ENCODE data around the gene LRRC3.

The LRRC3 gene

DNA sequence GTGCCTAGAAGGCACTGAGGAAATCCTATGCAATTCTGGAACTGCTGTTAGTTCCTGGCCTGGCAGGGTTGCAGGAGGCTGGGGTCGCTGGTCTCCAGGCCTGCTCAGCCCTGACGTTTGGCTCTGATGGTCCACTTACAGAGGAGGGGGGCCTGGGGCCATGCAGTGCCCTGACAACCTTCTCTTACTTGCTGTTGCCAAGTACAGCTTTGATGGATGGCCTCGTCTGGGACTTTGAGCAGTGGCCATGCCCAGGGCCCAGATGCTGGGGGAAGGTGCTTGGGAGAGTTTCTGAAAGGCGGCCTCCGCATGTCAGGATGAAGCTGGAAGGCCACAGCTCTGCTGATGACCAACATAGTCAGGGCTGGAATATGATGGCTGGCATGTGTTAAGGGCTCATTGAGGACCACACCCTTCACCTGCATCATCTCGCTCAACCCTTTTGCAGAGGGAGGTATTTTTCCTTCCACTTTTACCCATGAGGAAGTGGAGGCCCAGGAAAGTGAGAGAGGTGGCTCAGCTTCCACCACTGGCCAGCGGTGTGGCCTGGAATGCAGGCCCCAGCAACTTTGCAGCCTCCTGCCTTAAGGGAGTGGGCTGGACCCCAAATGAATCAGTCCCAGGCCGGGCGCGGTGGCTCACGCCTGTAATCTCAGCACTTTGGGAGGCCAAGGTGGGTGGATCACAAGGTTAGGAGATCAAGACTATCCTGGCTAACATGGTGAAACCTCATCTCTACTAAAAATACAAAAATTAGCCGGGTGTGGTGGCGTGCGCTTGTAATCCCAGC lies 34.7 kb upstream of the LRRC3 start:
- H3K4me2 ChIP-seq (ENCODE audit: low read length), result no peak overlapping the region
- H3K4me1 ChIP-seq (ENCODE audit: insufficient read depth, low read length, severe bottlenecking), result no peaks in the 10 kb centered on the region
- no peak overlapping the region for H3K4me3 ChIP-seq (ENCODE audit: low read depth, low read length, poor library complexity, severe bottlenecking)
- no peaks in the 10 kb centered on the region for H3F3A ChIP-seq (ENCODE audit: insufficient read depth, low read length)
- no peaks in the 10 kb centered on the region for H3K9me3 ChIP-seq (ENCODE audit: low read length)
- no peak overlapping the region for H2AFZ ChIP-seq (ENCODE audit: low read length)
- TF ChIP-seq, protein P1, sequence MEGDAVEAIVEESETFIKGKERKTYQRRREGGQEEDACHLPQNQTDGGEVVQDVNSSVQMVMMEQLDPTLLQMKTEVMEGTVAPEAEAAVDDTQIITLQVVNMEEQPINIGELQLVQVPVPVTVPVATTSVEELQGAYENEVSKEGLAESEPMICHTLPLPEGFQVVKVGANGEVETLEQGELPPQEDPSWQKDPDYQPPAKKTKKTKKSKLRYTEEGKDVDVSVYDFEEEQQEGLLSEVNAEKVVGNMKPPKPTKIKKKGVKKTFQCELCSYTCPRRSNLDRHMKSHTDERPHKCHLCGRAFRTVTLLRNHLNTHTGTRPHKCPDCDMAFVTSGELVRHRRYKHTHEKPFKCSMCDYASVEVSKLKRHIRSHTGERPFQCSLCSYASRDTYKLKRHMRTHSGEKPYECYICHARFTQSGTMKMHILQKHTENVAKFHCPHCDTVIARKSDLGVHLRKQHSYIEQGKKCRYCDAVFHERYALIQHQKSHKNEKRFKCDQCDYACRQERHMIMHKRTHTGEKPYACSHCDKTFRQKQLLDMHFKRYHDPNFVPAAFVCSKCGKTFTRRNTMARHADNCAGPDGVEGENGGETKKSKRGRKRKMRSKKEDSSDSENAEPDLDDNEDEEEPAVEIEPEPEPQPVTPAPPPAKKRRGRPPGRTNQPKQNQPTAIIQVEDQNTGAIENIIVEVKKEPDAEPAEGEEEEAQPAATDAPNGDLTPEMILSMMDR (IDR thresholded peaks at IDR 0.05; ENCODE audit: low read length), result no peak
- TF ChIP-seq EZH2 (IDR thresholded peaks at IDR 0.05; ENCODE audit: borderline replicate concordance, low read length), result no peak
- H3K27me3 ChIP-seq (ENCODE audit: insufficient read depth, low read length), result no peaks in the 10 kb centered on the region
- H3K9ac ChIP-seq (ENCODE audit: low read length), result no peak overlapping the region
- H4K20me1 ChIP-seq (ENCODE audit: insufficient read depth, low read length), result no peaks in the 10 kb centered on the region
- no peak overlapping the region for H3K27ac ChIP-seq (ENCODE audit: low read depth, low read length, poor library complexity, severe bottlenecking)
- H3K9me2 ChIP-seq (ENCODE audit: low read depth, low read length), result no peaks in the 10 kb centered on the region
- H3K79me2 ChIP-seq (ENCODE audit: insufficient read depth, low read length), result no peaks in the 10 kb centered on the region
- H3K36me3 ChIP-seq (ENCODE audit: insufficient read depth, low read length), result no peaks in the 10 kb centered on the region

DNA sequence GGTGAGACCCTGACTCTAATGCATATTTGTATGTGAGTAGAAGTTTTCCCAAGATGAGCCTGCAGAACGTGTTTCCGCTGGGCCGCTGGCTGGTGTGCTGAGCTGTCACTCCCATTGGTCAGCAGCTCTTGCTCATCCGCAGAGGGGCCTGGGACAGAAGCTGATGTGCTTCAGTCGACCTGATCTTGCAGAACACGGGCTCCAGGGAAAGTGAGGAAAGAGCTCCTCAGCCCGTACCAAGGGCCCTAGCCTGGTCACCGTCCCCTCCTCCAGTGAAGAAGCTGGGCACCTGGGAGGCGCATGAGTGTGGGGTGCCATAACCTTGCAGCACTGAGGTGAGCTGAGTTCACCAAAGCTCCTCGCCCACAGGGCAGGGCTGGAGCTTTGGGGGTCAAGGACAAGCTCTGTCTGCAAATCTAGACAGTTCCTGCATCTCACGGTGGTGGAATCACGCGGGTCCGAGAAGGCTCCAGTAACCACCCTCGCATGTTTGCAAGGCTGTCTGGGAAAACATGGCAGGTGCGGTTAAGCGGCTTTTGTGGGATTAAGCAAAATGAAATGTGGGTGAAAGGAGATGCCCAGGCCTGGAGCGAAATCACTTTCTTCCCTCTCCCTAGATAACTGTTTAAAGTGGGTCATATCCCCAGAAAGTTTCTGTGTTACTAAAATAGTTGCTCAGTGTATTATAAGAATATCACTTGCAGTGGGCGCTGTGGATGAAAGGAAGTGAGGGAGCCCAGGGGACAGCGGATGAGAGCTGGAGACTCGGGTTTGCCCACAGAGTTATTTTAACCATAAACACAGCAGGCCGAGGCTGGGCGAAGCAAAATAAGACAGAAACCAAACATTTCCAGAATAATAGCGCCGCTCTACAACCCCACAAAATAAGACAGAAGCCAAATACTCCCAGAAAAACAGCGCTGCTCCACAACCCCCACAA lies 33.1 kb upstream of the LRRC3 start:
- Histone ChIP-seq H3K9ac (ENCODE audit: low read length) (no peak overlapping the region), H3K36me3 (ENCODE audit: insufficient read depth, low read length) (no peaks in the 10 kb centered on the region), H3K27me3 (ENCODE audit: insufficient read depth, low read length) (no peaks in the 10 kb centered on the region), H3K4me3 (ENCODE audit: low read depth, low read length, poor library complexity, severe bottlenecking) (no peak overlapping the region), H3K79me2 (ENCODE audit: insufficient read depth, low read length) (no peaks in the 10 kb centered on the region), H4K20me1 (ENCODE audit: insufficient read depth, low read length) (no peaks in the 10 kb centered on the region), H3K27ac (ENCODE audit: low read depth, low read length, poor library complexity, severe bottlenecking) (no peak overlapping the region), H2AFZ (ENCODE audit: low read length) (no peak overlapping the region), H3K4me1 (ENCODE audit: insufficient read depth, low read length, severe bottlenecking) (no peaks in the 10 kb centered on the region), H3K9me3 (ENCODE audit: low read length) (no peaks in the 10 kb centered on the region), H3K9me2 (ENCODE audit: low read depth, low read length) (no peaks in the 10 kb centered on the region), H3F3A (ENCODE audit: insufficient read depth, low read length) (no peaks in the 10 kb centered on the region), H3K4me2 (ENCODE audit: low read length) (no peak overlapping the region)
- TF ChIP-seq, protein P1 (IDR thresholded peaks at IDR 0.05; ENCODE audit: low read length), result no peak
- no peak for TF ChIP-seq EZH2 (IDR thresholded peaks at IDR 0.05; ENCODE audit: borderline replicate concordance, low read length)

DNA sequence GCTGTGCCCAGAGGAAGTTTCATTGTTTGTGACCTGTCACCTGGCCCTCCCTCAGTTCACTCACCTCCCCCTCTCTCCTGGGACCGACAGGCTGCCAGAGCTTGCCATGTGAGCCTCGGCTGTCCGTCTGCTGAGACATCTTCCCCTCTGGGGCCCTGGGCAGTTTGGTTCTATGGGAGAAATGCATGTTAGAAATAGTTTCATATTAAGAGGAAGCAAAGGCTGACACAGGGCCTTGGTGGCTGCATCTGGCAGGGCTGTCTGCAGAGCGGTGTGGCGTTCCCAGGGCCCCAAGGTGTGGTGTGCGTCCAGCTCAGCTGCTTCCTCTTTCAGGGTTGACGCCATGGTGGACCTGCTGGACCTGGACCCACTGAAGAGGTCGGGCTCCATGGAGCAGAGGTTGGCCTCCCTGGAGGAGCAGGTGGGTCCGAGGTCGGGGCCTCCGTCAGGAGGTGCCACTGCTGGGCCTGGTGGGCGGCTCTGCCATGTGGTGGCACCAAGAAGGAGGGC lies 31.9 kb upstream of the LRRC3 start:
- Histone ChIP-seq H3K9me2 (ENCODE audit: low read depth, low read length) (no peaks in the 10 kb centered on the region), H3K79me2 (ENCODE audit: insufficient read depth, low read length) (no peaks in the 10 kb centered on the region), H4K20me1 (ENCODE audit: insufficient read depth, low read length) (no peaks in the 10 kb centered on the region), H3F3A (ENCODE audit: insufficient read depth, low read length) (0 out of 2 replicates have a peak, but pooled peaks cover 2% of the 10 kb centered on the region), H3K4me1 (ENCODE audit: insufficient read depth, low read length, severe bottlenecking) (no peaks in the 10 kb centered on the region), H2AFZ (ENCODE audit: low read length) (no peak overlapping the region), H3K9me3 (ENCODE audit: low read length) (no peaks in the 10 kb centered on the region), H3K9ac (ENCODE audit: low read length) (no peak overlapping the region), H3K4me3 (ENCODE audit: low read depth, low read length, poor library complexity, severe bottlenecking) (no peak overlapping the region), H3K27ac (ENCODE audit: low read depth, low read length, poor library complexity, severe bottlenecking) (no peak overlapping the region), H3K36me3 (ENCODE audit: insufficient read depth, low read length) (no peaks in the 10 kb centered on the region), H3K27me3 (ENCODE audit: insufficient read depth, low read length) (no peaks in the 10 kb centered on the region), H3K4me2 (ENCODE audit: low read length) (no peak overlapping the region)
- no peak for TF ChIP-seq EZH2 (IDR thresholded peaks at IDR 0.05; ENCODE audit: borderline replicate concordance, low read length)
- TF ChIP-seq, protein P1 (IDR thresholded peaks at IDR 0.05; ENCODE audit: low read length), result no peak
